ENCODE results near the gene SHLD1.
"Not testable (repeated sequence)": the region's sequence is repeated elsewhere in the genome, so short reads cannot be mapped to it uniquely, and the experiment has no call there.

SHLD1 gene

DNA sequence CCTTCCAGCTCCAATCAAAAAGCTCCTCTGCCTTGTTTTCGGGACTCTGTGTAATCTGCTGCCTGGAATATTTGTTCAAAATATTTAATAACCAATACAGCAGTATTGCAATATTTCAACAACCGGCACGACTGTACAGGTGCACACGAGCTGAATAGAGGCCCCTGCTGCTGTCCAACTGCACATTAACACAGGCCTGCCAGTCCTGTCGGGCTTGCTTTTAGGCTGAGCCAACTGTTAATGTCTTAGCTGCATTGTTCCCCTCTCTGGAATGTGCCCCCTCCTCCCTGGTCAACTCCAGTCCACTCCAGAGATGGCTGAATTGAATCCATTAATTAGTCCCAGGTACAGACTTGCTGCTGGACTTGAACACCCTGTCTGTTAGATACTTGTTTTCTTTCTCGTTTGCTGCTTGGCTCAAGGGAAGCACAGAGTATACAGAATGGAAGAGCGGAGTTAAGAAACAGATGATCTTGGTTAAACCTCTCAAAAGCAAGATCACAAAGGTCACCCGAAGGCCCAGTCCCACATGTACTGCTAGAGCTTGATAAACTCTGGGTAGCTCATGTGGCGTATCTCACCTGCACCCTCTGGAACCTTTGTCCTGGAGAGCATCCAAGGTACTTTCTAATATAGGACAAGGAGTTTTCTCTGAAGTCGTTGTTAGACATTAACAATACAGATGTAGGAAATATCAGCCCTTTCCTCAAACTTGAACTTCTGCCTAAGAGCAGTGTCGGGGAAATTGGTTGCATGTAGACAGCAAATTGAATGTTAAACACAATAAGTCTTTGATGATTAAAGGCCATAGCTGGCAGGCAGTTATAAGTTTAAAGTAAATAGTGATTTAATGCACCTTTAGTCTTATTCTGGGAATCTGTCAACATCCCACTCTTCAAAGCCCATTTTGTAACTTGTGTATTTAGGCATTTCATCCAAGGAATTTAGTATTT is 31.9 kb downstream of the SHLD1 start:
- DNase-seq (ENCODE audit: low read depth): no peak

DNA sequence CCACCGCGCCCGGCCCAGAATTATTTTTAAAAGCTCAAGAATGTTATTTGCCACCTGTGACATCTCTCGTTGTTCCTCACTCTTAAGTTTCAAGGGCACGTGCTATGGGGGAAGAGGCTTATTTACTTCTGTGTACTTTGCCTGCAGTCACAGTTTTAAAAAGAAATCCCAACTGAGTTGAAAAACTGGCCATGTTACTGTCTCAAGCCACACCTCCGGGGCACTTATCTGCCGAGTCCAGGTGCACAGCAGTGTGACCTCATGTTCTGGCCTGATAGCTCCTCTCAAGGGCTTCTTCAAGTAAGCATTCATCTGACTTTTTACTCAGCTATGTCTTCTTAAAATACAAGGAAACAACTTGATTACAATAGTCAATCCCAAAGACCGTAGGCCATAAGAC is 34.5 kb downstream of the SHLD1 start:
- no peak for DNase-seq (ENCODE audit: low read depth)

DNA sequence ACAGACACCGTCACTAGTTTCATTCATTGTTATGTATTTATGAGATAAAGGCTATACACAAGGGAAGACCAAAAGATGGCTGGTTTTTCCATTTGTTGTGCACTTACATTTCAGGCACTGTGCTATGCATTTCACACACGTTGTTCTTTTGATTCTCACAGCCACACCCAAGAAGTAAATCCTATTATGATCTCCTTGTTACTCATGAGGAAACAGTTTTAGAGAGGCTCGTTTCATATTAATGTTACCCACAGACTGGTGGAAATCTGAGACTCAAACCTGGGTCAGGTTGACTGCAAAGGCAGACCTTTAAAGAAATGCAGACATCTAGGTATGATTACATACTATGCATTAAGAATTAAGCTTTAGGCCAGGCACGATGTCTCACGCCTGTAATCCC is 34.9 kb downstream of the SHLD1 start:
- DNase-seq (ENCODE audit: low read depth): no peak

DNA sequence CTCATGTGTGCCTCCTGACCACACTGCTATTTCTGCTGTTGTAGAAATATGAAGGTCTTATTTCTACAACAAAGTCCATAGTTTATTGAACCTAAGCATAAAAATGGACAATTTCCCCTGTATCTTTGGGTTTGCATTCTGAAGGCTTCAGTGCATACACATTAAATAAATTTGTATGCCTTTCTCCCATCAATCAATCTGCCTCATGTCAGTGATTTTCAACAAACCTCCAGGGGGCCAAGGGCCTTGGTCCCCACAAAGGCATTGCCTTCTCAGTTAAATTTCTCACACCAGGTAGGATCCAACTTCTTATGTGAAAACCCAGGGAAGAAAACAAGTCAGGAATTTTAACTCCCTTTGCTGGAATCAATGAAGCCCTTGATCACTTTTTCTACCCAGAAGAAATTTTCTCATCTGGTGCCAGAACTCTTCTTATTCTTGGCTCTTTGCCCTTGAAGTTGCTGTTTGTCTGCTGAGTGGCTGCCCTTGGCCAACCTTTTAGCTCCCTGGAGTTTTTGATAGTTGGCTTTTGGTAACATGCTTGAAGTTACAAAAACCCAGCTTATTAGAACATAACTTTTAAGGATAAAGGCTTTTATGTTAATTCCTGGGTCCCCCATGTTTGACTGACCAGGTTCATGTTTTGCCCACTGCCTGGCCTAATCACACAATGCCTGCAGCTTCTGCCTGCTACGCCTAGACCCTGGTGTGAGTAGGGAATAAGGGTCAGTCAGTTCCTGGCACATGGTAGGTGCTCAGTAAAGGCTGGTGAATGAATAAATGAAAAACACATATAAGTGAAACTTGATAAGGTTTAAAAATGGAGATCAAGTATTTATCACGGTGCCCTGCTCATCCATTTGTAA is 37.0 kb downstream of the SHLD1 start:
- peak; percentile 82 for DNase-seq (ENCODE audit: low read depth)

DNA sequence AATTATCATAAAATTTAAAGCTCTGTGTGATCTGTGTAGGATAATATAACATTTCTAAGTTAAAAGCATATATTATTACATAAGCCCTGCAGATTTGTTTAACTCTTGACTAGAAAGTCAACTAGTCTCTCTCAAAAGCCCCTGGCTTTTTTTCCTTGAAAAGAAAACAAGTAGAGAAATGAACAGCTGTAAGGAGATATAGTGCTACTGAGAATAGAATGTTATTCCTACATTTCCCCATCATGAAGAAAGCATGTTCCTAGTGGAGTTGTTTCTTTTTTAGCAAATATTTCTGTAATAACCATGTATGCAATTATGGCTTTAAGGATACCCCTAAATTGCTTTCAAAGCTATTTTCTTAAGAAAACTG is 37.6 kb downstream of the SHLD1 start:
- DNase-seq (ENCODE audit: low read depth): no peak

DNA sequence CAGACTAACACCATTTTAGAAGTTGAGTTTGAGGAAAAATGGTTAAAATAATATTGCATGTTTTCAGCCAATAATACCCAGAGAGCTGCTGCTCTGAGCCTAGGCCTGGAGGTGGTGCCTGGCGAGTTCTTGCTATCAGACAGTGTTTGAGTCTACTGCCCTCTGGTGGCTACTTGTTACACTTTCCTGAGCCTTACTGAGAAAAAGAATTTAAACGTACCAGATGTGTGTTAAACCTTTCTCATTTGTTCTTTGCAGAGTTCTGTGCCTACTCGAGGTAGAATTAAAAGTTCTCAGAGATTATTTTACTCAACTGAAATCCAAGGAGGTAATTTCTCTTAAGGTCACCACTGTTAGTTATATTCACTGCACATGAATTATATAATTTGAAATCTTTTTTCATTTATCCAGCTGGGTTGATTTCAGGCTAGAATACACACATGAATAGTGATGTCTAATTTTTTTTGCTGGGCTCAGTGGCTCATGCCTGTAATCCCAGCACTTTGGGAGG is 38.2 kb downstream of the SHLD1 start:
- peak; percentile 78 for DNase-seq (ENCODE audit: low read depth)

DNA sequence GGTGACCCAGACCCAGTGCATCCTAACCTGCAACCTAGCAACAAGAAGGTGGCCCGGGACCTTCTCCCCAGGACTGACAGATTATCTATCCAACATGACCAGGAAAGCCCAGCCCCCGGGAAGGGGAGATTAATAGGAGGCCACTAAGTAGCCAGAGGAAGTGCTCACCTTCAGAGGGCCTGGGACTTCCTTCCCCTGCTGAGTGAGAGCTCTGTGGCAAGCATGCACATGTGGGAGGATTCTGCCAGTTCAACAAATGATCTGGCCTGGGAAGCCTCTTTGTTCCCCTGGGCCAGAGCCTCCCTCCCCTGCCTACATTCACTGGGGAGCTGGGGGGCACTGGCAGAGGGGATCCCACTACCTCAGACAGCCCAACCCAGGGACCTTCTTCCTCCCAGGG is 39.6 kb downstream of the SHLD1 start:
- no peak for DNase-seq (ENCODE audit: low read depth)

DNA sequence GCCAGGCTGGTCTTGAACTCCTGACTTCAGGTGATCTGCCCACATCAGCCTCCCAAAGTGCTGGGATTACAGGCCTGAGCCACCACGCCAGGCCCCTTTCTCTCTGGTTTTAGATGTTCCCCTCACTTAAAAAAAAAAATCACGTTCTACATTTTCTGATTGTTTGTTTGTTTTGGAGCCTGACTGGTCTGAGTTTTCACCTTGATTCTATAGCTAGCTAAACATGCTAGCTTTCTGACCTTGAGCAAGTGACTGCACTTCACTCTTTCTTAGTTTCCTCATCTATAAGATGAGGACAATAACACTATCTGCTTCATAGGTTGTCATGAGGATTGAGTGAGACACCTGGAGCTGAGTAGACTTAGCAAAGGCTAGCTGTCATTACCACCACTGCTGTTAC is 43.7 kb downstream of the SHLD1 start:
- DNase-seq (ENCODE audit: low read depth): no peak

DNA sequence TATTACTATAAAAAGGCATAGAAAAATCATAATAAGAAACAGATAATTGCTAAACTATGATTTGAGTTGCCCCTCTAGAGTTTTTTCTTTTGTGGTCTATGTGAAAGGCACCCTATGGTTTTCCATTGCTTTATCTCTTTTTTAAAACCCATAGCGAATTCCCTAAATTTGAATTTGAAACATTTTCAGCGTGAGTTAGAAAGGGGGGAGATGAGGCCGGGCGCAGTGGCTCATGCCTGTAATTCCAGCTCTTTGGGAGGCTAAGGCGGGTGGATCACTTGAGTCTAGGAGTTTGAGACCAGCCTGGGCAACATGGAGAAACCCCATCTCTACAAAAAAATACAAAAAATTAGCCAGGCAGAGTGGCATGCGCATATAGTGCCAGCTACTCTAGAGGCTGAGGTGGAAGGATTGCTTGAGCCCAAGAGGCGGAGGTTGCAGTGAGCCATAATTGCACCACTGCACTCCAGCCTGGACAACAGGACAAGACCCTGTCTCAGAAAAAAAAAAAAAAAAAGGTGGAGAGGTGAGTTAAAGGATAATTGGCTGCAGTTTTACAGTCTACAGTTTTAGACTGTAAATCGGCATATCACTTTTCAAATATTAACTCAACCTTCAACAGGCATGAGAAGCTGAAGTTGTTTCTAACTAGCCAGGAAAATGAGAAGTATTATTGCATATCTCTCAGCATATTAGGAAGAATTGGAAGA is 46.3 kb downstream of the SHLD1 start:
- DNase-seq (ENCODE audit: low read depth): no peak

DNA sequence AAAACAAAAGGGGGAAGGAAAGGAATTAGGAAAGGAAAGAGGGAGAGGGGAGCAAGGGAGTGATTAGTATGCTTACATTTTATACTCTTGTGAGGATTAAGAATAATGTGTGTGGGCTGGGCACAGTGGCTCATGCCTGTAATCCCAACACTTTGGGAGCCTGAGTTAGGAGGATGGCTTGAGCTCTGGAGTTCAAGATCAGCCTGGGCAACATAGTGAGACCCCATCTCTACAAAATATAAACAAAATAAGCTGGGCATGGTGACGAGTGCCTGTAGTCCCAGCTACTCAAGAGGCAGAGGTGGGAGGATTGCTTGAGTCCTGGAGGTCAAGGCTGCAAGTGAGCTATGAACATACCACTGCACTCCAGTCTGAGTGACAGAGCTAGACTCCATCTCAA is 47.0 kb downstream of the SHLD1 start:
- DNase-seq (ENCODE audit: low read depth): no peak

DNA sequence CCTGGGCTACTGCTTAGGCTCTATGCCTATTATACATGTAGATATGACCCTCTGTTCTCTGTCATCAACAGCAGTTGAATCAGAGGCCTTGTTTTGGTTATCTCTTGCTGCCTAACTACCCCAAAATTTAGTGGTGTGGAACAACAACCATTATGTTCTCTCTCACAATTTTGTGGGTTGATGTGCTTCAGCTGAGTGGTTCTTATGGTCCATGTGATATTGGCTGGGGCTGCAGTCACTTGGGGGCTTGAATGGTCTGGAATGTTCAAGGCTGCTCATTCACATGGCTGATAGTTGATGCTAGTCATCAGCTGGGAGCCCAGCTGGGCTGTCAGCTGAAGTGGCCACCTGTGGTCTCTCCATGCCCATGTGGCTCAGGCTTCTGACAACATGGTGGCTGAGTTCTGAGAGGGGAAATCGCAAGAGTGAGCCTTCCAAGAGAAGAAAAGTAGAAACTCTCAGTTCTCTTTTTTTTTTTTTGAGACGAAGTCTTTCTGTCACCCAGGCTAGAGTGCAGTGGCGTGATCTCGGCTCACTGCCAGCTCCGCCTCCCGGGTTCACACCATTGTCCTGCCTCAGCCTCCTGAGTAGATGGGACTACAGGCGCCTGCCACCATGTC is 47.8 kb downstream of the SHLD1 start:
- no peak for DNase-seq (ENCODE audit: low read depth)

DNA sequence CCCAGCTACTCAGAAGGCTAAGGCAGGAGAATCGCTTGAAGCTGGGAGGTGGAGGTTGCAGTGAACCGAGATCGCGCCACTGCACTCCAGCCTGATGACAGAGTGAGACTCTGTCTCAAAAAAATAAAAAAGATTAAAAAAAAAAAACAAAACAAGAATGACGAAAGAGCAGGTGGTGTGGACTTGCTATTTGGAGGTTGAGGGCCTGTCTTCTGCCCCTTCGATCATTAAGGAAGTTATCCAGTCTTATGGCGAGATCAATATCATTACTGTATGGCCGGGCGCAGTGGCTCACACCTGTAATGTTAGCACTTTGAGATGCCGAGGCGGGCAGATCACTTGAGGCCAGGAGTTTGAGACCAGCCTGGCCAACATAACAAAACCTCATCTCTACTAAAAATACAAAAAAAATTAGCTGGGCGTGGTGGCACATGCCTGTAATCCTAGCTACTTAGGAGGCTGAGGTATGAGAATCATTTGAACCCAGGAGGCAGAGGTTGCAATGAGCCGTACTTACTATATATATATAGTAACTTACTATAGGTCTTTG is 53.6 kb downstream of the SHLD1 start:
- not testable (repeated sequence) for DNase-seq (ENCODE audit: low read depth)

DNA sequence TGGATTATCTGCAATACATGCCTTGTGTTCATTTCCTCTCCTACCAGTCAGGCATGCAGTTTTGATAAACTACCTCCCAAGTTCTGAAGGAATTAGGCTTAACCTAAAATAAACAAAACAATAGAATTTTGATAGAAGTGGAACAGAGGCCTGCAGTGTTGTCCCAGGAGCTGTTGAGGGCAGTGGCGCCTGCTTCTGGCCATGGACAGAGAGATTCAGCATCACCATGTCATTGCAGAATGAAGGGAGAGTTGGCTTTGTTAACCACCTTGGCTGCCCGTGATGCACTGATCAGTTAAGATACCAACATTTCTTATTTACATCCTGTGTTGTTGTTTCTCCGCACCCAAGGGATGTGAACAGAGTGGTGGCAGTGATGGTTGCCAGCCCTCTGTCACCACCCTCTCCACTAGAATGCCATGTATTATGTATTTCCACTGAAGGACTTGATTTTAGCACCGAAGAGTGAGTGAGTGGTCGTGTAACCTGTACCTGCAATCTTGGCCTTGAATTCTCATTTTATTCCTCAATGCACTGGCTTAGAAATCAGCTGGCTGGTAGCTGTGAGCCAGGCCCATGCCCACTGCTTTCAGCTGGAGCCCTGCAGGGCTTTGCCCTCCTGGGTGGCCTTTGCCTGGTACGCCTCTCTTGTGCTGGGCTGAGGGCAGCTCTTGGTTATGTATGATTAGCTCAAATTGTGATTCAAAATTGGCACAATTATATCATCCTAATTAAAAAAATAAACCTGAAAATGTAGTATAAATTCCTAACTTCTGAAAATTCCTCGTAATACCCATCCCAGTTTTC is 56.5 kb downstream of the SHLD1 start:
- no peak for DNase-seq (ENCODE audit: low read depth)

DNA sequence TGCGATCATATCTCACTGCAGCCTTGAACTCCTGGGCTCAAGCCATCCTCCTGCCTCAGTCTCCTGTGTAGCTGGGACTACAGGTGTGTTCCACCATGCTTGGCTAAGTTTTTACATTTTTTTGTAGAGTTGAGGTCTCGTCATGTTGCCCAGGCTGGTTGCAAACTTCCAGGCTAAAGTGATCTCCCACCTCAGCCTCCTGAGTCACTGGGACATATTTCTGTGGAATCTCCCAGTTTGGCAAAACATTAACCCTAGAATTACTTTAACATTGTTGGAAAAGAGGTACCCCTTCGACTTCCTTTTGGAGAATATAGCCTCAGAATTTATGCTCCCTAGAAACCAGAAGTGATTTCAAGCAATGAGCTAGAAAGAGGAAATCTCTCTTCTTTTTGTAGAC is 57.2 kb downstream of the SHLD1 start:
- DNase-seq (ENCODE audit: low read depth): no peak

DNA sequence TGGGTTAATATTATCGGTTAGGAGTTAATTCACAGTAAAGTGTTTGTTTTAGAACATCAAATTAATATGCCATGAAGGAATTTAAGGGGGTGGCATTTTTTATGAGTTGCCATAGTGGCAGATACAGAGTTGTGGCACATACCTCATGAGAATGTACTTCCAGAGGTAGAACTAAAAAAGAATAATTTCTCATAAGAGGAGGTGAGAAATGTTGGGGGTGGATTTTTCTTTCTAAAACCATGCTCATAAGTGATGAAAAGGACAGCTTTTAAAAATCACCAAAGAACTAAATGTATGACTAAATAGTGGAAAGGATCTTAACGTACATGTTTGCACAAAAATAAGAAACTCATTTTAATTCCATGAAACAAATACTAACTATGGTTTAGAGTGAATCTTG is 58.7 kb downstream of the SHLD1 start:
- DNase-seq (ENCODE audit: low read depth): no peak

DNA sequence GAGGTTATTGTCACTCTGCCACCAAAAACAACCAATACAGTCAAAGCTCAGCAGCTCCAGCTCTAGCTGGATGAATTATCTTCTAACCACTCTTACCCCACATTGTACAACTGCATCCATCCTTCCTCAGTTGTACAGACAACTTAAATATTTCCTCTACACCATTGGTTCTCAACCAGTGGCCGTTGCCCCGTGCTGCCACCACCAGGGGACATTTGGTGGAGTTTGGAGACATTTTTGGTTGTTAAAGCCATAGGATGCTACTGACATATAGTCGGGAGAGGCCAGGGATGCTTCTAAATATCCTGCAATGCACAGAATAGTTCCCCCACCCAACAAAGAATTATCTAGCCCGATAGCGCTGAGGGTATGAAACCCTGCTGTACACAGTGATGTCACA is 59.3 kb downstream of the SHLD1 start:
- DNase-seq (ENCODE audit: low read depth): no peak

DNA sequence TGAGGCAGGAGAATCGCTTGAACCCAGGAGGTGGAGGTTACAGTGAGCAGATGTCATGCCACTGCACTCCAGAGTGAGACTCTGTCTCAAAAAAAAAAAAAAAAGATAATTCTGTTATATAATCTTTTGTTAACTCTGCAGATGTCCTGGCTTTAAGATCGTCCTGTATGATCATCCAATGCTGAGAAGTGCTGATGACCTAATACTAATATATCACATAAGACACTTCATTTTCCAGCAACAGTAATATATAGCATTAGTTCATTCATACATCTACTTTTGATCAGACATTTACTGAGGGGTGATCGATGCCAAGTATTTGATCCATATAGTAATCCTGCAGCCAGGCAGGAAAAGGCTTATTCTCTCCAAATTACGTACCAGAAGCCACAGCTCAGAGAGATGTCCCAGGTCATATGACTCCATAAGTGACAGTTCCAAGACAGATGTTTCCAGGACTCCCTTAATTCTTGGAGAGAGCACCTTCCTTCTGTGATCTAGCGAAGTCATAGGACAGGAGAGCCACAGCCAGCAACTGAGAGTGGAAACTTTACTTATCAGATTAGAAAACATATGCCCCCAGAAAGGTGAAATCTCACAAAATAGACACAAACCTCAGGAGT is 60.7 kb downstream of the SHLD1 start:
- no peak for DNase-seq (ENCODE audit: low read depth)

DNA sequence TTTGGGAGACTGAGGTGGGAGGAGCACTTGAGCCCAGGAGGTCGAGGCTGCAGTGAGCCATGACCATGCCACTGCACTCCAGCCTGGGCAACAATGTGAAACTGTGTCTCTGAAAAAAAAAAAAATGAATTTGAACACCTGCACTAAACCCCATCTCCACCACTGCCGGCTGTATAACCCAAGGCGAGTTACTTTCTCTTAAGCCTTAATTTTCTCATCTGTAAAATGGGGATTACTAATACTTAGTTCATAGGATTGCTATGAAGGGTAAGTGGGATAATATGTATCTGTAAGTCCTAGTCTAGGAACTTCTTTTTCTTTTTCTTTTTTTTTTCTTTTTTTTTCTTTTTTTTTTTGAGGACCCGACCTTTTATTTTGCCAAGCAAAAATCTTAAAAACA is 61.5 kb downstream of the SHLD1 start:
- no peak for DNase-seq (ENCODE audit: low read depth)

DNA sequence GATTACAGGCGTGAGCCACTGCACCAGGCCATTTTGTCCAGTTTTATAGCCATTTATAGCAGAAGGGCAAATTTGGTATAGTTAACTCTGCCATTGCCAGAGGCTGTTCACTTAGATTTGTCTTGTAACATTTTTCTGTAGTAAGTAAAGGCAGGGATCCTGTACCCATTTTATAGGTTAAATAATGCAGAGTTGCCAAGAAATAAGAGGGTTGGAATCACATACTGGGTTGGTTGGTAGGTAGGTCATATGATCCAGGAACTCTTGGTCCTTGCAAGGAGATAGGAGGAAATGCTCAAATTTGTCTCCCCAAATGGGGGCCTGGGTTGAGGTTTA is 68.1 kb downstream of the SHLD1 start:
- DNase-seq (ENCODE audit: low read depth): no peak

DNA sequence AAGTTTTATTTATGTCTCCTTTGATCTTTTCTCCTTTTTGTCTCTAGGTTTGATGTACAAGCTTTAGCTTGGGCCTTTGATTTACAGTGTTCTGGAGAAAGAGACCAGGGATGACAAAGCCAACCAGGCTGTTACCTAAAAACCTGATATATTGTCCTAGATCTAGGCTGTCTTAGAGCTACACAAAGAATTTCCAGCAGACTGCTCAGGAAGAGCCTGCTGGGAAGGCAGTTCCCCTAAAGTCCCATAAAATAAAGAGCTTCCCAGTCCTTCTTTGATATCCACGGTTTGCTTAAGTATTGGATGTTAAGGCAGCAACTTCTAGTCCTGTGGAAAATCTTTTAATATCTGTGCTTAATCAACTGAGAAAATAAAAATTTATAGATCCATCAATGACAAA is 70.5 kb downstream of the SHLD1 start:
- no peak for DNase-seq (ENCODE audit: low read depth)
